ENCODE measurements around the gene IRF9. TPM values are rescaled to one million over a fixed set of nuclear protein-coding genes. Genes with fewer than 3 reads are reported as not detected.

IRF9 gene
- total and polyA plus RNA-seq, 2 of the 13 experiments (the other 11 are each of a cell fraction or from before 2014, with no cell fraction given): 14.9 to 49.7 TPM

GRCh38 chr14:24188251-24189058, 27.4 kb downstream of the IRF9 start, which contains the start of gene IPO4 (continued):
- TF ChIP-seq PAXIP1 (CRISPR knock-in tag; conservative IDR thresholded peaks at IDR 0.05): peak; percentile 83
- TF ChIP-seq ZNF253 (CRISPR knock-in tag; IDR thresholded peaks at IDR 0.05; ENCODE audit: borderline replicate concordance): peak; percentile 89; the same call in 1 of the 2 replicates
- TF ChIP-seq NAIF1 (CRISPR knock-in tag; IDR thresholded peaks at IDR 0.05; ENCODE audit: borderline replicate concordance): no peak
- TF ChIP-seq ZNF749 (CRISPR knock-in tag; IDR thresholded peaks at IDR 0.05; ENCODE audit: borderline replicate concordance): peak; percentile 97
- TF ChIP-seq FOXO4 (CRISPR knock-in tag; conservative IDR thresholded peaks at IDR 0.05): no peak
- peak; percentile 89 for TF ChIP-seq XBP1 (CRISPR knock-in tag; IDR thresholded peaks at IDR 0.05)
- TF ChIP-seq ZNF30 (CRISPR knock-in tag; IDR thresholded peaks at IDR 0.05): peak; percentile 79; the same call in 1 of the 2 replicates
- TF ChIP-seq PATZ1 (CRISPR knock-in tag; IDR thresholded peaks at IDR 0.05): peak; percentile 95
- peak; percentile 95 for TF ChIP-seq ZNF710 (CRISPR knock-in tag; IDR thresholded peaks at IDR 0.05; ENCODE audit: borderline replicate concordance)
- no peak; the same call in none of the 2 replicates for TF ChIP-seq ZNF646 (CRISPR knock-in tag; IDR thresholded peaks at IDR 0.05)

All from HepG2 (cell line).